Mesodermal cell (in vitro differentiated cells): ENCODE results near the gene HSPG2.
"Not testable (repeated sequence)": the region's sequence is repeated elsewhere in the genome, so short reads cannot be mapped to it uniquely, and the experiment has no call there.

ENCODE experiments used
- H3K27ac ChIP-seq: 2 replicates; pipeline ENCODE4 v1.7.0; 2013; ENCODE audit warnings: mild to moderate bottlenecking, low read depth, low read length, moderate library complexity; ENCODE audit not compliant: severe bottlenecking
- H3K36me3 ChIP-seq: 2 replicates; pipeline ENCODE4 v1.7.1; 2013; ENCODE audit warnings: mild to moderate bottlenecking, low read length, moderate library complexity; ENCODE audit not compliant: control insufficient read depth, insufficient read depth
- H3K4me1 ChIP-seq: one replicate; pipeline ENCODE4 v1.7.1; 2013; ENCODE audit warnings: mild to moderate bottlenecking, low read length; ENCODE audit not compliant: insufficient read depth, control insufficient read depth, poor library complexity, severe bottlenecking
- H3K4me3 ChIP-seq: 2 replicates; pipeline ENCODE4 v1.7.0; 2013; ENCODE audit warnings: low read length, control low read depth, mild to moderate bottlenecking; ENCODE audit not compliant: insufficient read depth, poor library complexity, severe bottlenecking; ENCODE audit errors: extremely low read depth
- H3K9me3 ChIP-seq: 2 replicates; pipeline ENCODE4 v1.7.1; 2013; ENCODE audit warnings: mild to moderate bottlenecking, low read length, moderate library complexity; ENCODE audit not compliant: control insufficient read depth
- WGBS, 2 experiments: methylation state at CpG; one replicate each; pipeline ENCODE4 v1.1.5; 2013; ENCODE audit warnings: missing lambda C conversion rate in 2 of 2; ENCODE audit not compliant: insufficient coverage in 2 of 2; 5-methylcytosine and 5-hydroxymethylcytosine counted together

The HSPG2 gene

GRCh38 chr1:21779613-21780521 lies 157.2 kb downstream of the HSPG2 start:
- WGBS, 2 experiments = 98 to 100% methylated on average over 3 to 5 of the region's 12 CpGs
- peaks cover 2% of the 10 kb centered on the region for H3K36me3 ChIP-seq
- H3K4me1 ChIP-seq = peaks cover 7% of the 10 kb centered on the region
- no peak overlapping the region for H3K4me3 ChIP-seq
- H3K27ac ChIP-seq = no peak overlapping the region
- no peaks in the 10 kb centered on the region for H3K9me3 ChIP-seq

- H3K36me3 ChIP-seq = peaks cover 2% of the 10 kb centered on the region
- H3K27ac ChIP-seq = no peak overlapping the region
- no CpG with 5 or more reads among the region's 2 CpGs for WGBS, 2 experiments
- H3K9me3 ChIP-seq = no peaks in the 10 kb centered on the region
- no peak overlapping the region for H3K4me3 ChIP-seq
- peaks cover 7% of the 10 kb centered on the region for H3K4me1 ChIP-seq
Measured at GRCh38 chr1:21778405-21778727, 158.7 kb downstream of the HSPG2 start.

DNA sequence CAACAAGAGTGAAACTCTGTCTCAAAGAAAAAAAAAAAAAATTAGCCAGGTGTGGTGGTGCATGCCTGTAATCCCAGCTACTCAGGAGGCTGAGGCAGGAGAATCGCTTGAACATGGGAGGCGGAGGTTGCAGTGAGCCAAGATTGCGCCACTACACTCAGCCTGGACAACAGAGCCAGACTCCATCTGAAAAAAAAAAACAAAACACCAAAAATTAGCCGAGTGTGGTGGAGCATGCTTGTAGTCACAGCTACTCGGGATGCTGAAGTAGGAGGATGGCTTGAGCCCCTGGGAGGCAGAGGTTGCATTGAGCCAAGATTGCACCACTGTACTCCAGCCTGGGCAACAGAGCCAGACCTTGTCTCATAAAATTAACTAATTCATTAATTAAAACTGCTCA lies 160.2 kb downstream of the HSPG2 start:
- not testable (repeated sequence) for H3K9me3 ChIP-seq, H3K27ac ChIP-seq, H3K36me3 ChIP-seq, H3K4me3 ChIP-seq, H3K4me1 ChIP-seq
- 83 to 100% methylated on average over 2 to 3 of the region's 5 CpGs for WGBS, 2 experiments

DNA sequence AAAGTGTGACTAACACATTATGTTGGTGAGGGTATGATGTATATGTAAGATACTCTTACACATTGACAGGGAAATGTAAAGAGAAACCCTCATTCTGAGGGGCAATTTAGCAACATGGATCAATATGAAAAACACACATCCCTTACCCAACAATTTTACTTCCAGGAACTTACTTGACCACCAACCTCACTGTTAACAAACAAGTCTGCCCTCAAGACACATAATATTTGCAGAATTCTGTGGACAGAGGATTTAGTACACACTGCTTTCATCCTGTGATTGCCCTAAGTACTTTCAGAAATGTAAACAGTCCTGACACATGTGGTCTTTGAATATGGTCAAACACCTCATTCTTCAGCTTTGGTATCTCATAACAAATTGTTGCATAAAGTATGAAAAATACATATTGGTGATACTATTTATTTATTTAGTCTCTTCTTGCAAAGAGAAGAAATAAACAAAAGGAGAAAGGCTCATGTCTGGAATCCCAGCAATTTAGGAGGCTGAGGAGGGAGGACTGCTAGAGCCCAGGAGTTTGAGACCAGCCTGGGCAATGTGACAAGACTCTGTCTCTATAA lies 161.0 kb downstream of the HSPG2 start:
- Histone ChIP-seq H3K4me3 (no peak overlapping the region), H3K9me3 (no peaks in the 10 kb centered on the region), H3K4me1 (peaks cover 7% of the 10 kb centered on the region), H3K36me3 (peaks cover 2% of the 10 kb centered on the region), H3K27ac (no peak overlapping the region)

GRCh38 chr1:21775550-21775914 lies 161.6 kb downstream of the HSPG2 start:
- H3K4me1 ChIP-seq = peaks cover 6% of the 10 kb centered on the region
- no CpG with 5 or more reads among the region's 2 CpGs for WGBS, 2 experiments
- H3K4me3 ChIP-seq = no peak overlapping the region
- H3K9me3 ChIP-seq = no peaks in the 10 kb centered on the region
- H3K27ac ChIP-seq = no peak overlapping the region
- H3K36me3 ChIP-seq = peaks cover 2% of the 10 kb centered on the region

GRCh38 chr1:21774835-21775549 lies 162.1 kb downstream of the HSPG2 start:
- WGBS, 2 experiments = 95 to 96% methylated on average over 9 of the region's 15 CpGs
- H3K4me3 ChIP-seq = no peak overlapping the region
- peaks cover under 1% of the 10 kb centered on the region for H3K4me1 ChIP-seq
- peaks cover 2% of the 10 kb centered on the region for H3K36me3 ChIP-seq
- H3K9me3 ChIP-seq = no peaks in the 10 kb centered on the region
- H3K27ac ChIP-seq = no peak overlapping the region

GRCh38 chr1:21773585-21773984 lies 163.5 kb downstream of the HSPG2 start:
- WGBS, 2 experiments = 100% methylated on average over 2 of the region's 3 CpGs; no CpG with 5 or more reads in 1 of the 2 experiments

More at GRCh38 chr1:21773585-21773984, 163.5 kb downstream of the HSPG2 start:
- no peak overlapping the region for H3K4me3 ChIP-seq
- H3K4me1 ChIP-seq = no peaks in the 10 kb centered on the region
- H3K9me3 ChIP-seq = no peaks in the 10 kb centered on the region
- no peak overlapping the region for H3K27ac ChIP-seq
- H3K36me3 ChIP-seq = peaks cover 10% of the 10 kb centered on the region
